Measurements from ENCODE around the gene HPSE. TPM values are rescaled to one million over a fixed set of nuclear protein-coding genes. Genes with fewer than 3 reads are reported as not detected.

HPSE gene
- total and polyA plus RNA-seq, 2 of the 8 experiments (the other 6 are each of a cell fraction or from before 2014, with no cell fraction given): 1.5 to 5.0 TPM

GRCh38 chr4:83268491-83268890 lies 66.2 kb downstream of the HPSE start (continued):
- no peak for TF ChIP-seq CHD7 (IDR thresholded peaks at IDR 0.05; ENCODE audit: insufficient replicate concordance, low read length)
- TF ChIP-seq GTF2F1 (IDR thresholded peaks at IDR 0.05; ENCODE audit: borderline replicate concordance, low read depth, low read length): no peak
- TF ChIP-seq TCF12 (IDR thresholded peaks at IDR 0.05; ENCODE audit: low read depth, low read length): no peak
- TF ChIP-seq MAX (IDR thresholded peaks at IDR 0.05): no peak
- TF ChIP-seq CBX5 (IDR thresholded peaks at IDR 0.05; ENCODE audit: low read depth, low read length): no peak
- no peak for TF ChIP-seq TEAD4 (IDR thresholded peaks at IDR 0.05; ENCODE audit: low read depth, low read length)
- TF ChIP-seq EGR1 (IDR thresholded peaks at IDR 0.05; ENCODE audit: borderline replicate concordance, low read depth, low read length): no peak
- TF ChIP-seq CHD2 (IDR thresholded peaks at IDR 0.05; ENCODE audit: low read length): no peak
- TF ChIP-seq POU5F1 (IDR thresholded peaks at IDR 0.05; ENCODE audit: low read depth, low read length): no peak
- no peak for TF ChIP-seq PHF8 (conservative IDR thresholded peaks at IDR 0.05; ENCODE audit: low read depth, low read length)
- TF ChIP-seq CBX8 (IDR thresholded peaks at IDR 0.05; ENCODE audit: borderline replicate concordance, low read depth, low read length): no peak
- TF ChIP-seq EP300 (IDR thresholded peaks at IDR 0.05; ENCODE audit: borderline replicate concordance in 1 of 2, low read depth in 2 of 2, low read length in 2 of 2): no peak
